Stomach smooth muscle (tissue), 2 donors: ENCODE data around the gene NKAIN4.
"Not testable (repeated sequence)": the region's sequence is repeated elsewhere in the genome, so short reads cannot be mapped to it uniquely, and the experiment has no call there.

Experiments
- H3K27ac ChIP-seq: one replicate; pipeline ENCODE4 v1.7.0; 2013; ENCODE audit warnings: mild to moderate bottlenecking, low read length, inconsistent platforms
- H3K27me3 ChIP-seq, 2 donors: one replicate each; pipeline ENCODE4 v1.7.0; 2013; ENCODE audit warnings: low read length in 2 of 2; ENCODE audit not compliant: insufficient read depth in 2 of 2, control insufficient read depth in 1 of 2
- H3K36me3 ChIP-seq, 2 donors: one replicate each; pipeline ENCODE4 v1.7.0; 2013; ENCODE audit warnings: low read length in 2 of 2; ENCODE audit not compliant: control insufficient read depth in 2 of 2, insufficient read depth in 2 of 2
- H3K4me1 ChIP-seq: one replicate; pipeline ENCODE4 v1.7.0; 2013; ENCODE audit warnings: low read length; ENCODE audit not compliant: control insufficient read depth, insufficient read depth
- H3K4me3 ChIP-seq, 2 donors: one replicate each; pipeline ENCODE4 v1.7.0; 2013; ENCODE audit warnings: low read length in 2 of 2
- H3K9ac ChIP-seq, 2 donors: one replicate each; pipeline ENCODE4 v1.7.0; 2013; ENCODE audit warnings: low read length in 2 of 2, mild to moderate bottlenecking in 1 of 2
- H3K9me3 ChIP-seq, 2 donors: one replicate each; pipeline ENCODE4 v1.7.0; 2013; ENCODE audit warnings: low read length in 2 of 2; ENCODE audit not compliant: control insufficient read depth in 2 of 2
- donor health status: healthy.
- donor health status: Pancreatic carcinoma.

The NKAIN4 gene

DNA sequence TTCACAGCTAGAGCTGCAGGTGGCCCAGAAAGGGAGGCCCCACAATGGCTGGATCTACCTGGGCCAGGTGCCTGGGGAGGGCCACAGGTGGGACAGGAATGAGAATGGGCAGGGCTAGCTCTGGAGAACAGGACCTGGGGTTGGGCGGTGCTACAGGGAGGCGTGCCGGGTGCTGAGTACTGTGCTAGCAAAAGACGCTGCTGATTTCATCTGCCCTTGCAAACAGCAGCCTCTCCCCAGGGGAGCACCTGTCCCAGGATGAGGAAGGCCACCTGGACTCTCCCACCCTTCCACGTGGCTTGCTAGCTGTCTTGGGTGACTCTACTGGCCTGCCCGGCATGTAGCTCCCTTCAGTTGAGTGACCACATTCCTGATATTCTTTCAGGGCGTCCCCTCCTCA lies 31.7 kb downstream of the NKAIN4 start:
- H3K36me3 ChIP-seq: no peaks in the 10 kb centered on the region
- peaks cover 5 to 7% of the 10 kb centered on the region in 2 donors for H3K27me3 ChIP-seq
- no peak overlapping the region for H3K27ac ChIP-seq
- H3K9me3 ChIP-seq: no peaks in the 10 kb centered on the region
- no peak overlapping the region for H3K4me3 ChIP-seq
- no peak overlapping the region for H3K9ac ChIP-seq
- peaks cover 11% of the 10 kb centered on the region for H3K4me1 ChIP-seq

DNA sequence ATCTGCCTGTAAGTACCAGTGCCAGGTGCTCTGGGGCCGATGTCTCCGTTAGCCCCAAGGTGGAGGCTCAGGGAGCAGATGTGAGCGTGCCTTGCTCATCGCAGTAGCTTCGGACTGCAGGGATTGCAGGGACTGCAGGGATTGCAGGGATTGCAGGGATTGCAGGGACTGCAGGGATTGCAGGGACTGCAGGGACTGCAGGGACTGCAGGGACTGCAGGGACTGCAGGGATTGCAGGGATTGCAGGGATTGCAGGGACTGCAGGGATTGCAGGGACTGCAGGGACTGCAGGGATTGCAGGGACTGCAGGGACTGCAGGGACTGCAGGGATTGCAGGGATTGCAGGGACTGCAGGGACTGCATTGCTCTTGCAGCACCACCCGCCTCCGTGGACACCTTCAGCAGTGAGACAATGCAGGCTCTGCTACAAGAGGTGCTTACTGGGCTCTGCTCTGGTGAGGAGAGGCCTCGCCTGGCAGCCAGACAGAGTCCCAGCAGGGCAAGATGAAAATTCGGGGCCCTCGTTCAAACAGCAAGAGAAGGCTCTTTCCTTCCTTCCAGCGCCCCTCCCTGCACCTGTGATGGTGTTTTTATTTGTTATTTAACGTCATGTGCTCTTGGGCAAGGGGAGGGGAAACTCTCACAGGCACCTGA lies 32.7 kb downstream of the NKAIN4 start:
- not testable (repeated sequence) for H3K27me3 ChIP-seq, H3K4me3 ChIP-seq, H3K9ac ChIP-seq, H3K9me3 ChIP-seq, H3K27ac ChIP-seq, H3K36me3 ChIP-seq
- H3K4me1 ChIP-seq: peaks cover 13% of the 10 kb centered on the region

DNA sequence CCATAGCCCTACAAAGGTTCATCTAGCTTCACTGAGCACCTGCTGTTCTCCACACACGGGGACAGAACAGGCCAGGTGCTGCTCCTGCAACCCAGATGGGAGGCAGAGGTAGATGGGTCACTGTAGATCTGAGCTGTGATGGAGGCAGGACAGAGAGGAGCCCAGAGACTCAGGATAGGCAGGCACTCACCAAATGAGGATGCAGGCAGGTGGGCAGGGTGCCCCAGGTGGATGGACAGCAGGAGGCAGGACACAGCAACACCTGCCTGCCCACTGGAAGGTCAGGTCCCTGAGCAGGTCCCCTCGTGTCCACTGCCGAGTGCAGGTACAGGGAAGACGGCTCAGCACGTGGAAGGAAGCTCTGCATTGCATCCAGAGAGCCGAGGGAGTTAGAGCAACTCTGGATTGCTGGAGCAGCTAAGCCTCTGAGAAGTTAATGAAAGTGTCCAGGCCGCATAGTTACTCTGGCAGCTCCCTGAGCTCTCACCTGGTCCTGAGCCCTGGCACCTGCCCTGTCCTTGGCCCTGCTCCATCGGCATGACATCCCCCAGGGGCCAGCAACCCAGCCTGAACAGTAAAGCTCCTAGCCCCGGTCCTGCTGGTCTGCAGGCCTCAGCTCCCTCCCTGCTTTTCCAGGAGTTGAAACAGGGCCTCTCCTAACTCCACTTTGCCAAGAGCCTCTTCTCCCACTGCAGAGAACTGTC lies 33.4 kb downstream of the NKAIN4 start:
- peaks cover 3 to 5% of the 10 kb centered on the region in 2 donors for H3K27me3 ChIP-seq
- no peaks in the 10 kb centered on the region for H3K36me3 ChIP-seq
- no peaks in the 10 kb centered on the region for H3K9me3 ChIP-seq
- no peak overlapping the region for H3K27ac ChIP-seq
- H3K9ac ChIP-seq: no peak overlapping the region
- H3K4me3 ChIP-seq: no peak overlapping the region
- peaks cover 17% of the 10 kb centered on the region for H3K4me1 ChIP-seq

DNA sequence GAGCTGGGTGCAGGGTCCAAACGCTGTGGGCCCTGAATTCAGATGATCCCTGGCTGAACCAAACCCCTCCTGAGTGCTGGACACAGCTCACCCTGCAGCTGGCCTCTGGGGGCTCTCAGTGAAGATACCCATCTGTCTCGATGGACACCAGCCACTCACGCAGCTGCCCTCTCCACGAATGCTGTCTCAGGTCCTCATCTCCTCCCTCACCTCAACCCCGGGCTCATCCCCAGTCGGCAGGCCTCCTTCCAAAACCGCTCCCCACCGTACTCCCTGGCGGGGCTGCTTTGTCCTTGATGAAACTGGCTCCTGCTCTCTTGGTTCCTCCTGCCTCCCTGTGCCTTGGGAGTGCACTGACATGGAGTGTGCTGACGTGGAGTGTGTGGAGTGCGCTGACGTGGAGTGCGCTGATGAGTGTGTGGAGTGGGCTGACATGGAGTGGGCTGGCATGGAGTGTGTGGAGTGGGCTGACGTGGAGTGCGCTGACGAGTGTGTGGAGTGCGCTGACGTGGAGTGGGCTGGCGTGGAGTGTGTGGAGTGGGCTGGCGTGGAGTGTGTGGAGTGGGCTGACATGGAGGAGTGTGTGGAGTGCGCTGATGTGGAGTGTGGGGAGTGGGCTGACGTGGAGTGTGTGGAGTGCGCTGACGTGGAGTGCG lies 34.3 kb downstream of the NKAIN4 start:
- Histone ChIP-seq H3K9me3 (no peaks in the 10 kb centered on the region), H3K4me3 (no peak overlapping the region), H3K9ac (no peak overlapping the region), H3K4me1 (peaks cover 21% of the 10 kb centered on the region), H3K27ac (no peak overlapping the region), H3K27me3 (peaks cover 3 to 5% of the 10 kb centered on the region in 2 donors), H3K36me3 (no peaks in the 10 kb centered on the region)

DNA sequence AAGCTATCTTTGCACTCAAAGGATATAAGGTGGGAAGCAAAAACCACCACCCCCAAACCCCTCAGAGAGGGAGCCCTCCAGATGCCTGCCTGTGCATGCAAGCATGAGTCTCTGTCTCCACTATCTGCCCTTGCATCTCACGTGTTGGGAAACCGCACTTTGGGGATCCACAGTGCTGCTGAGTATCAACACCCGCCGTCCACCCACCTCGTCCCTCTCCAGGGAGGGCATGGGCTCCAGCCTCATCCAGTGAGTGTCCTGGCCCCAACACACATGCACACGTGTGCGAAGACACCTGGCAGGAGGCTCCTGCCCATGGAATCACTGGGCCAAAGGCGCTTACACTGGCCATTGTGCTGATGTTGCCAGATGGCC lies 34.8 kb downstream of the NKAIN4 start:
- peaks cover 21% of the 10 kb centered on the region for H3K4me1 ChIP-seq
- H3K36me3 ChIP-seq: peaks cover 2 to 3% of the 10 kb centered on the region in 2 donors
- H3K27me3 ChIP-seq: peaks cover 3 to 5% of the 10 kb centered on the region in 2 donors
- H3K9me3 ChIP-seq: no peaks in the 10 kb centered on the region
- H3K9ac ChIP-seq: no peak overlapping the region
- no peak overlapping the region for H3K27ac ChIP-seq
- no peak overlapping the region for H3K4me3 ChIP-seq

DNA sequence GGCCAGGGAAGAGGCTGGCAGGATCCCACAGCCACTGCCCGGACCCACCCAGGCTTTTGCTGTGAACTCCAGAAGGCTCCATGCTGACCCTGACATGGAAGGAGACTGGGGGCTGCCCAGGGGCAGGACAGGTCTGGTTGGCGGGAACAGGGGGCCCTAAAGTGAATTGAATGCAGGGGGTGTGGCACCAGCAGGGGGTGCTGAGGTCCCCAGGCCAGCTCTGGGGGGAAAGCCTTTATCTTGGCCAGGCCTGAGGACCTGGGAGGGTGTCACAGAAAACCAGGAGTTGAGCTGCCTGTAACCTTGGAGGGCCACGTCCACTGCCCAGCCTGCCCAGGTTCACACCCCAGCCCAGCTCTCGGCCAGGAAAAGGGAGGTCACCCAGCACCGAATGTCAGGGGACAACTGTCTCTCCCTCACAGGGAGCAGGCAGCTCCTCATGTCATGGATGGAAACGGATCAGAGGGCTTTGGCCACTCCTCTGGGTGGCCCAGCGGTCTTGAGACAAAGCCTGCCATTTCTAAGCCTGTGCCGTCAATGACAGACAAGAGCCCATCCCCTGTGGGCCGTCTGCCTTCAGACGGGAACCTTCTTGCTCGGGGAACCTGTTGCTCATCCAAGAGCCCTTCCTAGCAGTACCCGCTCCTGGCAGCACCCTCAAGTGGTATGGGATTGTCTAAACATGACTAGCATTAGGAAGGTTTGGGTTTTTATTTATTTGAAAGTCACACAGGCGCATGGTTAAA lies 35.4 kb downstream of the NKAIN4 start:
- Histone ChIP-seq H3K9ac (no peak overlapping the region), H3K4me3 (no peak overlapping the region), H3K9me3 (no peaks in the 10 kb centered on the region), H3K36me3 (peaks cover 2 to 7% of the 10 kb centered on the region in 2 donors), H3K27me3 (peaks cover 3 to 5% of the 10 kb centered on the region in 2 donors), H3K4me1 (peaks cover 19% of the 10 kb centered on the region), H3K27ac (no peak overlapping the region)

DNA sequence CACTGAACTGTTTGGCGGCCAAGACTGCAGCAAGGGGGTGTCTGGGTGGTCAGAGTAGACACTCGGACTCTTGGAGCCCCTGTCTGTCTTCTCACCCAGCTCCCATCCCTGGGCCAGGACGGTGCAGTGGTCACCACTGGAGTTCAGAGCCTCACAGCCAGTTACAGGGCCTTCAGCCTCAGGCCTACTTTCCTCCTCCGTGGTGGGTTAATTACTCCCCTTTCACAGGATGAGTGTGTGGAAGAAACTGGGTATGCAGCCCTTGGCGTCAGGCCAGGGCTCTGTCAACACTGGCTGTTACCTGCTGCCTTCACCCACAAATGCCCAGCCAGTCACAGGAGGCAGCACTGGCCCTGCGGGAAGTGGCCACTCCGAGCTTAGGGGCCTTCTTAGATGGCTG lies 36.6 kb downstream of the NKAIN4 start:
- Histone ChIP-seq H3K4me3 (no peak overlapping the region), H3K4me1 (peaks cover 25% of the 10 kb centered on the region), H3K27me3 (peaks cover 3 to 5% of the 10 kb centered on the region in 2 donors), H3K27ac (no peak overlapping the region), H3K9me3 (no peaks in the 10 kb centered on the region), H3K36me3 (peaks cover 9 to 16% of the 10 kb centered on the region in 2 donors), H3K9ac (no peak overlapping the region)

DNA sequence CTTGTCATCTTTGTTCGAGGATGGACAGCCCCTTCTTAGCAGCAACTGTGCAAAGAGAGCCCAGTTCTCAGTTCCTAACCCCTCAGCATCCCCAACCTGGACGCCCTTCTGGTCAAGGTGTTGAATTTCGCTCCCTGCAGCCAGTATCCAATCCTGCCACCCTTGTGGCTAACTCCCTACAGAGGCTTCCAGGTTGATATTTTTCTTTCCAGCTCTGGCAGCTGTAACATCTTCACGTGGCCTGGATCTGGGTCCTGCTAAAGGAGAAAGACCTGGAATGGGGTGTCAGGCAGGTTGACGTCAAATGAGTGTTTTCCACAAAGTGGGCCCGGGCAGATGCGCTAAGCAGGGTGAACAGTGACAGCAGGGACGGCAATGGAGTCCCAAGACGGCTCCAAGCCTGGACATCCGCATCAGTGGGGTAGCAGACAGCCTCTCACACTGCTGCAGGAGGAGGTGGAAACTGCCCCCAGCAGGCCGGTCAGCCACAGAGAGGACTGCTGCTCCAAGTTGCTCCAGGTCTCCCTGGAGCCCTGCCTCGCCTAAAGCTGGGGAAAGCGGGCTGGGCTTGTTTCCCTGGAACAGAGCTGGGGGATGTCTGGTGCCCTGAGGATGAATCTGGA lies 37.3 kb downstream of the NKAIN4 start:
- H3K4me1 ChIP-seq: peaks cover 32% of the 10 kb centered on the region
- no peaks in the 10 kb centered on the region for H3K9me3 ChIP-seq
- peaks cover 16 to 22% of the 10 kb centered on the region in 2 donors for H3K36me3 ChIP-seq
- no peak overlapping the region for H3K27ac ChIP-seq
- peak overlapping the region; percentile 58 to 87 for H3K4me3 ChIP-seq
- H3K9ac ChIP-seq: peak overlapping the region; percentile 68 to 83
- peaks cover 3 to 5% of the 10 kb centered on the region in 2 donors for H3K27me3 ChIP-seq

DNA sequence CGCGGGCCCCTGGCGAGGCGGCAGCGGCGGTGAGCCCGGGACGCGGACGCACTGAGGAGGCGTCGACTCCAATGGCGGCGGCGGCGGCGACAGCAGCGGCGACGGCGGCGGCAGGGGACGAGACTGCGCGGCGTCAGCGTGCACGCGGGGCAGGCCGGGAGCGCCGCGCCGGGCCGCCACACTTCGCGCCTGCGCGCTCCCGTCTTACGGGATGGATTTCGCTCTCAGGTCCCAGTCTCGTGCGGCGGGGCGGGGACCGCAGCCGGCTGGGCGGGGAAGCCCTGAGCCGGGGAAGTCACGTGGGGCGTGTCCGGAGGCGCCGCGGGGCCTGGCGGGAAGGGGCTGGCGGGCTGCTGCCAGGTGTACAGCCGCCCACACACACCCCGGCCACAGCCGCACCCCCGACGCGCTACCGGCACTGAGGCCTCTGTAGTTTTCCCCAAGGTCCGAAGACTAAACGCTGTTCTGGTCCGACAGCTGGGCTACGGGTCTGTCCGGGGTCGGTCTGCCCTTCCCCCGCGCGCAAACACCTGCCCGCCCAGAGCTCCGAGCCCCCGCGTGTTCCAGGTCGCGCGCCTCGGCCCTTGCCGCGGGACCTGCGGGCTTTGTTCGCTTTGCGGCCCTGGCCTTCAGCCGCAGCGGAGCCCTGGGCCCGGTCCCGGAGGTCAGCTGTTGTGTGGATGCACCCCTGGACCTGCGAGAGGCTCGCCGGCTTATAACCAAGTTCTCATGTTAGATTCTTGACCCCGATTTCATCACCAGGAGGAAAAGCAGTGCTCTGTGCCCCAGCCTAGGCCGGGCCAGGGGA lies 38.0 kb downstream of the NKAIN4 start, which contains the start of gene YTHDF1:
Gene YTHDF1, minus strand, starts transcription at position 91 of the 808 bp plus-strand sequence. CDS start 239 bp downstream, outside the sequence.
- Histone ChIP-seq H3K9me3 (no peaks in the 10 kb centered on the region), H3K9ac (peak within 1 kb of the TSS; percentile 78 to 85), H3K27me3 (peaks cover 3 to 5% of the 10 kb centered on the region in 2 donors), H3K27ac (peak within 1 kb of the TSS; percentile 53), H3K4me3 (peak within 1 kb of the TSS; percentile 82 to 87), H3K4me1 (peaks cover 35% of the 10 kb centered on the region), H3K36me3 (peaks cover 18 to 25% of the 10 kb centered on the region in 2 donors)
